IPS-11a (cell line): ENCODE measurements around the gene SLC15A4.
"Not testable (repeated sequence)": the region's sequence is repeated elsewhere in the genome, so short reads cannot be mapped to it uniquely, and the experiment has no call there.

ENCODE experiments used
- H3K4me3 ChIP-seq: one replicate; pipeline ENCODE4 v1.5.1; 2013; ENCODE audit warnings: low read depth, low read length, control low read depth

The SLC15A4 gene

GRCh38 chr12:128814411-128815261, 9.1 kb downstream of the SLC15A4 start:
- no peak overlapping the region for H3K4me3 ChIP-seq

GRCh38 chr12:128813883-128814282, 9.9 kb downstream of the SLC15A4 start:
- no peak overlapping the region for H3K4me3 ChIP-seq

GRCh38 chr12:128813392-128813791, 10.4 kb downstream of the SLC15A4 start:
- H3K4me3 ChIP-seq = no peak overlapping the region

GRCh38 chr12:128811806-128812205, 12.0 kb downstream of the SLC15A4 start:
- no peak overlapping the region for H3K4me3 ChIP-seq

GRCh38 chr12:128810182-128811127, 13.3 kb downstream of the SLC15A4 start:
- H3K4me3 ChIP-seq = no peak overlapping the region

- H3K4me3 ChIP-seq = no peak overlapping the region
Measured at GRCh38 chr12:128808651-128809050, 15.1 kb downstream of the SLC15A4 start.

GRCh38 chr12:128807161-128807724, 16.5 kb downstream of the SLC15A4 start:
- no peak overlapping the region for H3K4me3 ChIP-seq

GRCh38 chr12:128806573-128806972, 17.2 kb downstream of the SLC15A4 start:
- H3K4me3 ChIP-seq = no peak overlapping the region

GRCh38 chr12:128805406-128805805, 18.4 kb downstream of the SLC15A4 start:
- H3K4me3 ChIP-seq = not testable (repeated sequence)

GRCh38 chr12:128804762-128805161, 19.0 kb downstream of the SLC15A4 start:
- H3K4me3 ChIP-seq = no peak overlapping the region

- H3K4me3 ChIP-seq = no peak overlapping the region
Measured at GRCh38 chr12:128803788-128804187, 20.0 kb downstream of the SLC15A4 start.

- no peak overlapping the region for H3K4me3 ChIP-seq
Measured at GRCh38 chr12:128802756-128803155, 21.0 kb downstream of the SLC15A4 start.

GRCh38 chr12:128801879-128802391, 21.8 kb downstream of the SLC15A4 start:
- no peak overlapping the region for H3K4me3 ChIP-seq

- no peak overlapping the region for H3K4me3 ChIP-seq
Measured at GRCh38 chr12:128800606-128801005, 23.2 kb downstream of the SLC15A4 start.

GRCh38 chr12:128798571-128799341, 25.0 kb downstream of the SLC15A4 start:
- H3K4me3 ChIP-seq = no peak overlapping the region

- H3K4me3 ChIP-seq = no peak overlapping the region
Measured at GRCh38 chr12:128797119-128798118, 26.3 kb downstream of the SLC15A4 start.

- H3K4me3 ChIP-seq = no peak overlapping the region
Measured at GRCh38 chr12:128796439-128797118, 27.2 kb downstream of the SLC15A4 start.

GRCh38 chr12:128795530-128796361, 28.0 kb downstream of the SLC15A4 start:
- H3K4me3 ChIP-seq = no peak overlapping the region
